GM18517 (cell line): ENCODE data around the gene HOXD11.

Experiments
- ATAC-seq: cut with Tn5 transposase; IDR thresholded peaks from one replicate; pipeline ENCODE4 v1.9.1; 2021; ENCODE audit warnings: mild to moderate bottlenecking, moderate library complexity; ENCODE audit not compliant: unreplicated experiment

The HOXD11 gene

GRCh38 chr2:176130957-176131847, 24.1 kb downstream of the HOXD11 start:
- ATAC-seq = no peak

- ATAC-seq = no peak
These were observed 24.7 kb downstream of the HOXD11 start for GRCh38 chr2:176131848-176132158.

- no peak for ATAC-seq
These were observed 25.4 kb downstream of the HOXD11 start for GRCh38 chr2:176132205-176133171.

GRCh38 chr2:176133389-176133788, 26.3 kb downstream of the HOXD11 start:
- ATAC-seq = no peak

- no peak for ATAC-seq
These were observed 27.0 kb downstream of the HOXD11 start for GRCh38 chr2:176134035-176134434.

- ATAC-seq = no peak
These were observed 28.0 kb downstream of the HOXD11 start for GRCh38 chr2:176135035-176135440.

GRCh38 chr2:176136374-176137251, 29.5 kb downstream of the HOXD11 start:
- no peak for ATAC-seq

GRCh38 chr2:176137252-176137580, 30.1 kb downstream of the HOXD11 start:
- ATAC-seq = no peak

GRCh38 chr2:176137906-176138305, 30.8 kb downstream of the HOXD11 start:
- no peak for ATAC-seq

- ATAC-seq = no peak
These were observed 31.4 kb downstream of the HOXD11 start for GRCh38 chr2:176138526-176138922.

- no peak for ATAC-seq
These were observed 32.0 kb downstream of the HOXD11 start for GRCh38 chr2:176138923-176139660.

GRCh38 chr2:176139661-176140512, 32.8 kb downstream of the HOXD11 start:
- peak; percentile 14 for ATAC-seq

- peak; percentile 86 for ATAC-seq
These were observed 33.6 kb downstream of the HOXD11 start for GRCh38 chr2:176140513-176141317.

- ATAC-seq = no peak
These were observed 35.2 kb downstream of the HOXD11 start for GRCh38 chr2:176142281-176142680.

GRCh38 chr2:176145085-176145969, 38.2 kb downstream of the HOXD11 start:
- ATAC-seq = no peak

GRCh38 chr2:176146101-176146500, 39.0 kb downstream of the HOXD11 start:
- no peak for ATAC-seq

GRCh38 chr2:176146645-176147044, 39.6 kb downstream of the HOXD11 start:
- ATAC-seq = no peak
